ENCODE measurements around the gene MED12L. TPM values are rescaled to one million over a fixed set of nuclear protein-coding genes. Genes with fewer than 3 reads are reported as not detected.

The MED12L gene
- not detected for polyA plus RNA-seq (2012; ENCODE audit: insufficient read length, low read depth)

GRCh38 chr3:151085227-151085888, at the start of gene MED12L:
Gene MED12L, plus strand, starts transcription at chr3:151085664. Its CDS starts 1,263 bp downstream, at chr3:151086927.
- TF ChIP-seq POLR2AphosphoS5 (IDR thresholded peaks at IDR 0.05; ENCODE audit: low read depth, low read length): no peak
- no peak for TF ChIP-seq SIN3A (IDR thresholded peaks at IDR 0.05; ENCODE audit: borderline replicate concordance, insufficient read depth, low read length)
- TF ChIP-seq FOXP2 (optimal IDR thresholded peaks at IDR 0.05; ENCODE audit: borderline replicate concordance, extremely low read depth, extremely low read length, insufficient read depth): no peak
- TF ChIP-seq TAF1 (IDR thresholded peaks at IDR 0.05; ENCODE audit: borderline replicate concordance, insufficient read depth, low read length): no peak
- TF ChIP-seq REST (IDR thresholded peaks at IDR 0.05; ENCODE audit: insufficient read depth in 1 of 2, low read depth in 2 of 2, low read length in 2 of 2): no peak

- TF ChIP-seq POLR2AphosphoS5 (IDR thresholded peaks at IDR 0.05; ENCODE audit: low read depth, low read length) (no peak), REST (IDR thresholded peaks at IDR 0.05; ENCODE audit: insufficient read depth in 1 of 2, low read depth in 2 of 2, low read length in 2 of 2) (no peak), SIN3A (IDR thresholded peaks at IDR 0.05; ENCODE audit: borderline replicate concordance, insufficient read depth, low read length) (no peak), TAF1 (IDR thresholded peaks at IDR 0.05; ENCODE audit: borderline replicate concordance, insufficient read depth, low read length) (no peak), FOXP2 (optimal IDR thresholded peaks at IDR 0.05; ENCODE audit: borderline replicate concordance, extremely low read depth, extremely low read length, insufficient read depth) (no peak)
These were observed 47.6 kb upstream of the MED12L start for GRCh38 chr3:151037746-151038477.

- no peak for TF ChIP-seq SIN3A (IDR thresholded peaks at IDR 0.05; ENCODE audit: borderline replicate concordance, insufficient read depth, low read length)
- no peak for TF ChIP-seq TAF1 (IDR thresholded peaks at IDR 0.05; ENCODE audit: borderline replicate concordance, insufficient read depth, low read length)
- TF ChIP-seq REST (IDR thresholded peaks at IDR 0.05; ENCODE audit: insufficient read depth in 1 of 2, low read depth in 2 of 2, low read length in 2 of 2): no peak
- no peak for TF ChIP-seq POLR2AphosphoS5 (IDR thresholded peaks at IDR 0.05; ENCODE audit: low read depth, low read length)
- TF ChIP-seq FOXP2 (optimal IDR thresholded peaks at IDR 0.05; ENCODE audit: borderline replicate concordance, extremely low read depth, extremely low read length, insufficient read depth): no peak
These were observed 40.8 kb upstream of the MED12L start for GRCh38 chr3:151044706-151045105.

GRCh38 chr3:151047636-151048035, 37.8 kb upstream of the MED12L start:
- TF ChIP-seq FOXP2 (optimal IDR thresholded peaks at IDR 0.05; ENCODE audit: borderline replicate concordance, extremely low read depth, extremely low read length, insufficient read depth) (no peak), REST (IDR thresholded peaks at IDR 0.05; ENCODE audit: insufficient read depth in 1 of 2, low read depth in 2 of 2, low read length in 2 of 2) (no peak), TAF1 (IDR thresholded peaks at IDR 0.05; ENCODE audit: borderline replicate concordance, insufficient read depth, low read length) (no peak), SIN3A (IDR thresholded peaks at IDR 0.05; ENCODE audit: borderline replicate concordance, insufficient read depth, low read length) (no peak), POLR2AphosphoS5 (IDR thresholded peaks at IDR 0.05; ENCODE audit: low read depth, low read length) (no peak)
